Bronchial epithelial cell (primary cell): ENCODE results near the gene CFAP20DC. TPM values are rescaled to one million over a fixed set of nuclear protein-coding genes. Genes with fewer than 3 reads are reported as not detected.

Experiments
- DNase-seq: peaks from one replicate; pipeline ENCODE4 v3.0.0-alpha.2; 2010; ENCODE audit warnings: low read depth
- FAIRE-seq: peaks from 2 replicates; lab custom pipeline; 2011; peaks lifted over from hg19 to GRCh38; lab: Jason Lieb, UNC
- H3K27me3 ChIP-seq: 2 replicates; pipeline ENCODE4 v1.5.1; 2011; ENCODE audit warnings: low read length; ENCODE audit not compliant: control insufficient read depth, insufficient read depth
- H3K36me3 ChIP-seq: 2 replicates; pipeline ENCODE4 v1.5.1; 2011; ENCODE audit warnings: low read length; ENCODE audit not compliant: control insufficient read depth, insufficient read depth
- H3K4me3 ChIP-seq: 2 replicates; pipeline ENCODE4 v1.5.1; 2011; ENCODE audit warnings: mild to moderate bottlenecking, low read depth, low read length, control low read depth
- CTCF ChIP-seq: IDR thresholded peaks from 2 replicates; pipeline ENCODE4 v1.5.1; 2011; ENCODE audit warnings: mild to moderate bottlenecking, moderate library complexity, low read length, control low read depth, inconsistent platforms; ENCODE audit not compliant: insufficient read depth, severe bottlenecking
- total RNA-seq: library from RNA; depleted of rRNA; stranded (reverse); fragments of >200 nt; gene quantifications from 2 replicates; pipeline ENCODE4 v1.2.1, GENCODE V29; 2014

CFAP20DC gene
- total RNA-seq, 1 donor from 2014 or later = 6.8 TPM

GRCh38 chr3:58991623-58992022 is 58.2 kb downstream of the CFAP20DC start:
- TF ChIP-seq CTCF = no peak
- H3K4me3 ChIP-seq = no peak overlapping the region
- no peaks in the 10 kb centered on the region for H3K27me3 ChIP-seq
- no peaks in the 10 kb centered on the region for H3K36me3 ChIP-seq
- no peak for FAIRE-seq
- no peak for DNase-seq

GRCh38 chr3:58991026-58991425 is 58.8 kb downstream of the CFAP20DC start:
- Histone ChIP-seq H3K36me3 (no peaks in the 10 kb centered on the region), H3K4me3 (no peak overlapping the region), H3K27me3 (no peaks in the 10 kb centered on the region)
- DNase-seq (no peak), FAIRE-seq (no peak)
- TF ChIP-seq CTCF = no peak

- no peak for TF ChIP-seq CTCF
- Histone ChIP-seq H3K36me3 (no peaks in the 10 kb centered on the region), H3K4me3 (no peak overlapping the region), H3K27me3 (no peaks in the 10 kb centered on the region)
- peak; percentile 10 for DNase-seq
- no peak for FAIRE-seq
Measured at GRCh38 chr3:58989955-58990354, 59.9 kb downstream of the CFAP20DC start.

- TF ChIP-seq CTCF = no peak
- DNase-seq (peak; percentile 92), FAIRE-seq (no peak)
- Histone ChIP-seq H3K27me3 (no peaks in the 10 kb centered on the region), H3K4me3 (no peak overlapping the region), H3K36me3 (no peaks in the 10 kb centered on the region)
Measured at GRCh38 chr3:58989163-58989562, 60.7 kb downstream of the CFAP20DC start.

- TF ChIP-seq CTCF = no peak
Measured at GRCh38 chr3:58988041-58988440, 61.8 kb downstream of the CFAP20DC start.

GRCh38 chr3:58986654-58987053 is 63.2 kb downstream of the CFAP20DC start:
- Histone ChIP-seq H3K4me3 (no peak overlapping the region), H3K36me3 (no peaks in the 10 kb centered on the region), H3K27me3 (no peaks in the 10 kb centered on the region)
- TF ChIP-seq CTCF = no peak
- DNase-seq = no peak
- FAIRE-seq = no peak

More at GRCh38 chr3:58988041-58988440, 61.8 kb downstream of the CFAP20DC start:
- FAIRE-seq (no peak), DNase-seq (peak; percentile 34)
- Histone ChIP-seq H3K36me3 (no peaks in the 10 kb centered on the region), H3K27me3 (no peaks in the 10 kb centered on the region), H3K4me3 (no peak overlapping the region)
